Peyer's patch (tissue), 4 donors: Measurements from ENCODE around the gene CEP85L. TPM values are rescaled to one million over a fixed set of nuclear protein-coding genes. Genes with fewer than 3 reads are reported as not detected.

Experiments used
- DNase-seq, 3 donors: peaks; one replicate each; pipeline ENCODE4 v3.0.0-alpha.2; 2017 to 2019
- H3K27ac ChIP-seq, 4 donors: fragments of 200-600 bp; sonication (generic); one replicate each; pipeline ENCODE4 v1.5.1; 2016 to 2019
- H3K27me3 ChIP-seq, 2 donors: fragments of 200-600 bp; sonication (generic); one replicate each; pipeline ENCODE4 v1.5.1; 2019
- H3K36me3 ChIP-seq, 3 donors: fragments of 200-600 bp; sonication (generic); one replicate each; pipeline ENCODE4 v1.5.1; 2016 to 2019
- H3K4me1 ChIP-seq, 4 donors: fragments of 200-600 bp; sonication (generic); one replicate each; pipeline ENCODE4 v1.5.1; 2016 to 2019
- H3K4me3 ChIP-seq, 4 donors: fragments of 200-600 bp; sonication (generic); 1 replicate in 3 of 4; 2 replicates in 1 of 4; pipeline ENCODE4 v1.5.1; 2016 to 2019; ENCODE audit warnings: mild to moderate bottlenecking in 1 of 4
- H3K9me3 ChIP-seq, 4 donors: fragments of 200-600 bp; sonication (generic); one replicate each; pipeline ENCODE4 v1.5.1; 2016 to 2019; ENCODE audit warnings: mild to moderate bottlenecking in 1 of 4
- POLR2A ChIP-seq, 2 donors: fragments of 450-650 bp; IDR thresholded peaks; one replicate each; pipeline ENCODE4 v1.5.1; 2017; ENCODE audit warnings: antibody characterized with exemption in 2 of 2, mild to moderate bottlenecking in 2 of 2, moderate library complexity in 2 of 2
- total RNA-seq, 4 donors: library from RNA; depleted of rRNA; stranded (reverse); fragments of >200 nt; gene quantifications; one replicate each; pipeline ENCODE4 v1.1.0, GENCODE V29; 2016
- TF ChIP-seq, protein P1 (sequence below), 6 experiments: fragments of 450-650 bp in 4 of 6; fragments of 200-600 bp in 2 of 6; sonication (generic) in 1 of 6; IDR thresholded peaks; one replicate each; pipeline ENCODE4 v1.5.1; 2017 to 2019; ENCODE audit warnings: antibody characterized with exemption in 6 of 6, mild to moderate bottlenecking in 3 of 6, moderate library complexity in 1 of 6

The CEP85L gene
- total RNA-seq, 4 donors from 2014 or later, result 3.2 to 22.3 (median 7.5) TPM

DNA sequence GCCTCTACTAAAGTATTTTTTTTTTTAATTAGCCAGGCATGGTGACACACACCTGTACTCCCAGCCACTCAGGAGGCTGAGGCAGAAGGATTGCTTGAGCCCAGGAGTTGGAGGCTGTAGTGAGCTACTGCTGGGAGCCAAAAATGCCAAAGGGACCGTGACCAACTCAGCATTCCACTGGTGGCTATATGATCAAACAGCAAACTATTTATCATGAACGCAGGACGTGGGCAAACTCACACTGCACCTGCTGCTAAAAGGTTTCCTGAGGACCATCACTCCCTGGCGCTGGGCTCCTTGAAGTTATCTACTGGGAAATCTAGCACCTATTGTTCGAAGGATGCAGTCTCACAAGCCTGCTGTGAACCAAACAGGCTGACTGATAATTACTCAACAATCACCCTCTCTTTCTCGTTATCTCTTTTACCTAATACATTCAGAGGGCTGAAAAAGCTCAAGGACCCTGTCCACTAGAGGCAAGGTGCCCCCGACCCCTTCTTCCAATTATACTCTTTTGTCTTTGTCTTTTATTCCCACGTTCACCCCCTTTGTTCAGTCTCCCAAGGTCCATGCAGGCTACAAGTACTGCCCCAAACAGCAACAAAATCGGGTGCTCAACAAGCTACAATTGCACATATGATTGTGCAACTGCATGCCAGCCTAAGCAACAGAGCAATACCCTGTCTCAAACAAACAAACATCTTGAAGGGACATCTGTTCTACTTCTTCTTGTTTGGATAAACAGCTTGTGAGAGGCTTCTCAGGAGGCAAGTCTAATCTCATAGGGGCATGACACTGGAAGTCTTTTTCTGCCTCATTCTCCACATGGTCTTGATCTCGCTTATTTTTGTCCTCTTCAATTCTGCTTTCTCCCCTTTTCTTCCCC lies 151.0 kb downstream of the CEP85L start:
- Histone ChIP-seq H3K4me1 (no peaks in the 10 kb centered on the region), H3K27ac (no peak overlapping the region), H3K27me3 (no peaks in the 10 kb centered on the region), H3K4me3 (no peak overlapping the region), H3K9me3 (no peaks in the 10 kb centered on the region), H3K36me3 (peaks cover 0 to 5% (median 0%) of the 10 kb centered on the region in 3 donors)
- no peak for DNase-seq
- TF ChIP-seq, protein P1, sequence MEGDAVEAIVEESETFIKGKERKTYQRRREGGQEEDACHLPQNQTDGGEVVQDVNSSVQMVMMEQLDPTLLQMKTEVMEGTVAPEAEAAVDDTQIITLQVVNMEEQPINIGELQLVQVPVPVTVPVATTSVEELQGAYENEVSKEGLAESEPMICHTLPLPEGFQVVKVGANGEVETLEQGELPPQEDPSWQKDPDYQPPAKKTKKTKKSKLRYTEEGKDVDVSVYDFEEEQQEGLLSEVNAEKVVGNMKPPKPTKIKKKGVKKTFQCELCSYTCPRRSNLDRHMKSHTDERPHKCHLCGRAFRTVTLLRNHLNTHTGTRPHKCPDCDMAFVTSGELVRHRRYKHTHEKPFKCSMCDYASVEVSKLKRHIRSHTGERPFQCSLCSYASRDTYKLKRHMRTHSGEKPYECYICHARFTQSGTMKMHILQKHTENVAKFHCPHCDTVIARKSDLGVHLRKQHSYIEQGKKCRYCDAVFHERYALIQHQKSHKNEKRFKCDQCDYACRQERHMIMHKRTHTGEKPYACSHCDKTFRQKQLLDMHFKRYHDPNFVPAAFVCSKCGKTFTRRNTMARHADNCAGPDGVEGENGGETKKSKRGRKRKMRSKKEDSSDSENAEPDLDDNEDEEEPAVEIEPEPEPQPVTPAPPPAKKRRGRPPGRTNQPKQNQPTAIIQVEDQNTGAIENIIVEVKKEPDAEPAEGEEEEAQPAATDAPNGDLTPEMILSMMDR (IDR thresholded peaks at IDR 0.05), result no peak
- TF ChIP-seq POLR2A (IDR thresholded peaks at IDR 0.05), result no peak

DNA sequence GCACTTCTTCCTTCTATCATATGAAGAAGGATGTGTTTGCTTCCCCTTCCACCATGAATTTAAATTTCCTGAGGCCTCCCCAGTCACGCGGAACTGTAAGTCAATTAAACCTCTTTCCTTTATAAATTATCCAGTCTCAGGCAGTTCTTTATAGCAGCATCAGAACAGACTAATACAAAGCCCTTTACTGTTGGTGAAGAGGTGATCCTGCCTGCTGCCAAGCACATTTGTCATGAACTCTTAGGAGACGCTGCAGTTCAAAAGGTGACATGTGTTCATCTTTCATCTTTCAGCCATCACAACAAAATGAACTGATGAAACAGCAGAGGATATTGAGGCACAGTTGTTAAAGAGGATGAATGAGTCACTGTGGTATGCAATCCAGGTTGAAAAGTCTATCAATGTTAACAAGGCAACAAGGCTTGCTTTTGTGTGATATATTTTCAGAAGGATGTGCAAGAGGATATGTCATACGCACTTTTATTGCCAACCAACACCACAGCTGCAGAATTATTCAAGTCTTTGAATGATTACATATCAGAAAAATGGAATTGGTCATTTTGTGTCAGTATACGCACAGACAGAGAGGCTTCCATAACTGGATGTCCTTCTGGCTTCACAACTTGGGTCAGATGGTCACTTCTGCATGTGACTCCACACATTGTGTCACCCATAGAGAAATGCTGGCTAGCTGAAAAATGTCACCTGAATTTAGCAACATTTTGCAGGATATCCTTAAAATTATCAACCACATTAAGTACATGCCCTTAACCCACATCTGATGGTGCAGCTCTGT lies 155.7 kb downstream of the CEP85L start:
- DNase-seq, result no peak
- no peak overlapping the region for H3K4me3 ChIP-seq
- no peaks in the 10 kb centered on the region for H3K4me1 ChIP-seq
- H3K27ac ChIP-seq, result no peak overlapping the region
- H3K36me3 ChIP-seq, result peaks cover 0 to 7% (median 0%) of the 10 kb centered on the region in 3 donors
- no peaks in the 10 kb centered on the region for H3K27me3 ChIP-seq
- TF ChIP-seq, protein P1 (IDR thresholded peaks at IDR 0.05), result no peak
- TF ChIP-seq POLR2A (IDR thresholded peaks at IDR 0.05), result no peak
- H3K9me3 ChIP-seq, result no peaks in the 10 kb centered on the region

DNA sequence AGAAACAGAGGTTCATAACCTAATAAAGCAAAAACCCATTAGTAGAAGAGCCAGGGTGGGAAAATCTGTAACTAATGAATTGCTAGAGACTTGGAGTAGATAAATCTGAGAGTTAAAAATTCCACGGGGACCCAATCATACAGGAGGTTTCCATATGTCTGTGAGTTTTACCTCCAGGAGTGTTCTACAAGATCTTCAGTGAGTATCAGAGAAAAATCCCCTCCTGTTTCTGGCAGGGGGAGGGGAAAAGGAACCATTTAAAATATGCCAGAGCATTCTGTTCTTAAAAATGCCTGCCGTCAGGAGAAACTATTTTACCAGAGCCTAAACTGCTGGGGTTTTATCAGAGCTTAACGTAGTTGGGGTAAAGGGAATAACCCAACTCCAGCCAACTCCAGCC lies 157.3 kb downstream of the CEP85L start:
- Histone ChIP-seq H3K27me3 (no peaks in the 10 kb centered on the region), H3K27ac (no peak overlapping the region), H3K36me3 (peaks cover 0 to 12% (median 0%) of the 10 kb centered on the region in 3 donors), H3K4me1 (no peaks in the 10 kb centered on the region), H3K4me3 (no peak overlapping the region), H3K9me3 (no peaks in the 10 kb centered on the region)
- no peak for TF ChIP-seq POLR2A (IDR thresholded peaks at IDR 0.05)
- TF ChIP-seq, protein P1 (IDR thresholded peaks at IDR 0.05), result no peak
- DNase-seq, result no peak

DNA sequence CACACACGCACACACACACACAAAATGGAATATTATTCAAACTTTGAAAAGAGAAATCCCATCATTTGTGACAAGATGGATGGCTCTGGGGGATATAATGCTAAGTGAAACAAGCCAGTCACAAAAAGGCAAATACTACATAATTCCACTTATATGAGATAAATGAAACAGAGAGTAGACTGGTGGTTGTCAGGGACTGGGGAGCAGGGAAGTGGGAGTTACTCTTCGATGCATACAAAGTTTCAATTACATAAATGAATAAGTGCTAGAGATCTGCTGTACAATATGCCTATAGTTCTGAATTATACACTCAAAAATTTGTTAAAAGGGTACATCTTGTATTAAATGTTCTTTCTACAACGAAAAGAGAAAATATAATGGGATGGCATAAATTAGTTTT lies 161.4 kb downstream of the CEP85L start:
- Histone ChIP-seq H3K9me3 (peaks cover 0 to 6% (median 0%) of the 10 kb centered on the region in 4 donors), H3K36me3 (peaks cover 0 to 7% (median 0%) of the 10 kb centered on the region in 3 donors), H3K27me3 (no peaks in the 10 kb centered on the region), H3K27ac (no peak overlapping the region), H3K4me3 (no peak overlapping the region), H3K4me1 (no peaks in the 10 kb centered on the region)
- no peak for TF ChIP-seq POLR2A (IDR thresholded peaks at IDR 0.05)
- TF ChIP-seq, protein P1 (IDR thresholded peaks at IDR 0.05), result no peak
- DNase-seq, result no peak

DNA sequence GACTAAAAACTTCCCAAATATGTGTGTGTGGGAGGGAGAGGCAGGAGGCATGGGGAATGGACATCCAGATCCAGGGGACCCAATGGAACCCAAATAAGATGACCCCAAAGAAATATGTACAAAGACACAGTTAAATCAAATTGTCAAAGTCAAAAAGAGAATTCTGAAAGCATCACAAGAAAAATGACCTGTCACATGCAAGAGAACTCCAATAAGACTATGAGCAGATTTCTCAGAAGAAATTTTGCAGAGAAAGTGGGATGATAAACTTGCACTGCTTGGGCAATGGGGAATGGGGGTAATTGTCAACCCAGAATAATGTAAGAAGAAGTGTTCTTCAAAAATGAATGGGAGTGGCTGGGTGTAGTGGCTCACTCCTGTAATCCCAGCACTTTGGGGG lies 162.8 kb downstream of the CEP85L start:
- TF ChIP-seq POLR2A (IDR thresholded peaks at IDR 0.05), result no peak
- TF ChIP-seq, protein P1 (IDR thresholded peaks at IDR 0.05), result no peak
- no peak for DNase-seq
- Histone ChIP-seq H3K27me3 (no peaks in the 10 kb centered on the region), H3K4me3 (no peak overlapping the region), H3K27ac (no peak overlapping the region), H3K9me3 (peaks cover 0 to 6% (median 0%) of the 10 kb centered on the region in 4 donors), H3K4me1 (no peaks in the 10 kb centered on the region), H3K36me3 (peaks cover 0 to 7% (median 0%) of the 10 kb centered on the region in 3 donors)
